GM19099 (cell line): ENCODE data around the gene CTBP2.

Experiments
- POLR2A ChIP-seq: IDR thresholded peaks from 3 replicates; pipeline ENCODE4 v1.6.1; 2011; ENCODE audit warnings: low read depth; ENCODE audit not compliant: insufficient read length; ENCODE audit errors: extremely low read depth

Gene CTBP2

GRCh38 chr10:125017547-125018298 lies 142.6 kb downstream of the CTBP2 start:
- TF ChIP-seq POLR2A, result no peak

GRCh38 chr10:125016611-125017202 lies 143.7 kb downstream of the CTBP2 start:
- TF ChIP-seq POLR2A, result no peak

DNA sequence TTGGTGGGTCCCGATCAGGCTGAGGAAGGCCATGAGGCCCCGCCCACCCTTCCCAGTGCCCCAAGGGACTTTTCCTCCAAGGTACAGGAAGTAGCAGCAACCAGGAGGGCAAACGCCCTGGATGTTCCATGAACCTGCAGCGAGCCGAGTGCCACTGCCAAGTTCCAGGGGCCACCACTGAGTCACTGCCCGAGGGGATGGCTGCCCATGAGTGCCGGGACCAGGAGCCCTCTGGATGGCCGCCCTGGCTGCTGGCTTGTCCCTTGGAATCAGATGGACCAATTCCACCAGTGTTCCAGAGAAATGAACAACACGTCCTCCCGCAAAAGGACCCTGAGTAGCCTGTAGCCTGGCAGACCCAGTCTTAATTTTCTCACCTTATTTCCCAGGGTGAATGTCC lies 144.2 kb downstream of the CTBP2 start:
- TF ChIP-seq POLR2A, result no peak

GRCh38 chr10:125015356-125015944 lies 144.9 kb downstream of the CTBP2 start:
- TF ChIP-seq POLR2A, result no peak

DNA sequence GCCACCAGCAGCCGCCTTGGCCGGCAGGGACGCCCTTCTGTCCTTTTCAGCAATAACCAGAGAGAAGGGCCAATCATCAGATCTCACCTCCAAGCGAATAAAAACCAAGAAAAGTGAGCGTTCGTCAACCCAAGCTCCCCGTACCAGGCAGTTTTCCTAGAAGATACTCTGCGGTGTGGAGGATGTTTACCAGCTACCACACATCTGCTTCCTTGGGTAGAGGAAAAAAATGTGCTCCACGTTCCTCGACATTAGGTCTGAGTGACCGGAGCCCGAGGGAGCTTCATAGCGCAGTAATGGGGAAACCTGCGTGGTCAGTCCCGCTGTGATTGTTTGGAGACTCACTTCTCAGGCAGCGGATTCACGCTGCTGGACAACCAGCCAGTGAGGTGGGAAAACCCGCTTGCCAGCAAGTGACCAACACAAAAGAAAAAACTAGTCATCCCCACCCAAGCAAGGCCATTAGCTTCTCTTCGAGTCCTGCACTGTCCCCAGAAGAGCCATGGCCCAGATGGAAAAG lies 145.5 kb downstream of the CTBP2 start:
- TF ChIP-seq POLR2A, result no peak

GRCh38 chr10:125014086-125014830 lies 146.1 kb downstream of the CTBP2 start:
- no peak for TF ChIP-seq POLR2A

DNA sequence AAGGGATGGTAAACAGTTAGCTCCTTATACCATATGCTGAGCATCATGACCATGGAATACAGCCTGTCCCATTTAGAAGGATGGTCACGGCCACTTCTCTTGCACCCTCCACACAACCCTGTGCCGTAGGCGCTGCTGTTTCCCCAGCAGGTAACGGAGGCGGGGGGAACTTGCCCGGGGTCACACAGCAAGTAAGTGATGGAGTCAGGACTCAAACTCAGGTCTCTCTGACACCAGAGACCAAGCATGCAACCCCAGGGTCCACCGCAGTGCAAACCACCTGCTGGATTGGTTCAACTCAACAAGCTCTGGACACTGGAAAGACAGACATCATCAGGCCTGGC lies 146.9 kb downstream of the CTBP2 start:
- TF ChIP-seq POLR2A, result no peak

GRCh38 chr10:125012851-125013528 lies 147.4 kb downstream of the CTBP2 start:
- TF ChIP-seq POLR2A, result no peak

DNA sequence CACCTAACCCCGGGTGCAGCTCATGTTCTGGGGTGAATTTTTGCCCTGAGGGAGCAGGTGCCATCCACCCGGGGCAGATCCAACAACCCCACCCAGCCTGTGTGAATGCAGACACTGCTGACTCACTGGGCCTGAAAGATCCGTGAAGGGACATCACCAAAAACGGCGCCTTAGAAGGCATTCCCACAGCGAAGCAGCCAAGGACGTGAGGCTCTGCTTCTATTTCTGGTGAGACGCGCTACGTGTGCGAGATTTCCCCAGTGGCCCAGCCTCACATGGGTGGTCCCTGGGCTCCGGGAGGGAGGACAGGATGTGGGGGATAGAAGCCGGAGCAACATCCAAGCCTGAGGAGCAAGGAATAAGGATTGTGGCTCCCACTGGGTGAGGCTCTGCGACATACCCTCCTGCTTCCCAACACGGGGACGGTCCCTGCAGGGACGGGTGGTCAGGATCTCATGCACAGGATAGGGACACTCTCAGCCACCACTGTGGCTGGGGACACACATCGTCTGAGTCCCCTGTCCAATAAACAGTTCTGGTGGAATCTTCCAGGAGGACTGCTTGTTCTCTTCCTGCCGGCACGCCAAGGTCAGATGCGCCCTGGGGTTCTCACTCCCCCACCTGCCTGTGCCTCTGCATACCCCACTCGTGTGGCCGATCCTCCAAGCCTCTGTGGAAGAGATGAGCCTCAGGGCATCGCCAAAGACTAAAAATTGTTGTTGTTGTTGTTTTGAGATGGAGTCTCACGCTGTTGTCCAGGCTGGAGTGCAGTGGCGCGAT lies 148.2 kb downstream of the CTBP2 start:
- TF ChIP-seq POLR2A, result no peak

DNA sequence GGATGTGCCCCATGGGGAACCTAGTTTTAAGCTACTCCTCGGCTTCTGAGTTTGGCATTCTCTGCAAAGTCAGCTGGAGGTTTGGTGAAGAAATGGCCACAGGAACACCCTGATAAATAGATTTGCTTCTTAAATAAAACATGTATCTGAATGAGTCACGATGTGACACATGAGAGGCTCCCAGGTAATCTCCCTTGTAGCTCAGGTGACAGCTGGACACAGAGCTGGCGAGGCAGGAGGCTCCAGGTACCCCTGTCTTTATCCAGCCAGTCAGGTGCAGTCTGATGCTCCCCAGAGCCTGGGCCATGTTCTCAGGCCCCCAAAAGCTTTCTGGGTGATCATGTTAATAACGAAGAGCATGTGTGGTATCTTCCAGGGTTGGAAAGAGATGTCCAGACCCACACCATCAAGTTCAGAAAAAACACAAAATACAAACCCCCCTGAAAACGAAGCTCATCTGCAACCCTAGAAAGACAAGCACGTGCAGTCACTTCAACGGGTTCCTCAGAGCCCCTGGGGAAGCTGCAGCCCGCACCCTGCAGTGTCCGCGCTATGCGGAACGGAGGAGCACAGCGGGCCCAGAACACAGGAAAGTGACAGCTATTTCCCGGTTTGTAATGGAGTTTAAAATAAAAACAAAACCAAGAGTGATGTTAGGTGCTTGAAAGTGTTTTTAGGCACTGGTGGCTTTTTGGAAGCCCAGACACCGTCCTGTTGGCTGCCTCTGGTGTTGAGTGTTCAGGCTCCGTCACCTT lies 149.0 kb downstream of the CTBP2 start:
- no peak for TF ChIP-seq POLR2A

GRCh38 chr10:125010362-125010761 lies 150.0 kb downstream of the CTBP2 start:
- TF ChIP-seq POLR2A, result no peak

- no peak for TF ChIP-seq POLR2A
These were observed 150.7 kb downstream of the CTBP2 start for GRCh38 chr10:125009661-125010161.
